ENCODE results near the gene SP3.

- TF ChIP-seq CTCF (conservative IDR thresholded peaks at IDR 0.05; ENCODE audit: low read depth in 2 of 2), result no peak
- no peak for TF ChIP-seq EZH2 (IDR thresholded peaks at IDR 0.05; ENCODE audit: low read depth, unreplicated experiment)
- TF ChIP-seq POLR2AphosphoS5 (IDR thresholded peaks at IDR 0.05; ENCODE audit: low read depth), result no peak
- no peak for TF ChIP-seq REST (IDR thresholded peaks at IDR 0.05; ENCODE audit: unreplicated experiment)
- TF ChIP-seq CREB1 (CRISPR knock-in tag; IDR thresholded peaks at IDR 0.05; ENCODE audit: low read depth), result no peak
- TF ChIP-seq ZNF462 (CRISPR knock-in tag; IDR thresholded peaks at IDR 0.05), result no peak
- no peak for TF ChIP-seq ZNF331 (CRISPR knock-in tag; IDR thresholded peaks at IDR 0.05; ENCODE audit: low read depth)
- no peak for TF ChIP-seq JUNB (IDR thresholded peaks at IDR 0.05; ENCODE audit: unreplicated experiment)
- no peak for TF ChIP-seq STAT1 (IDR thresholded peaks at IDR 0.05; ENCODE audit: unreplicated experiment)
- no peak for TF ChIP-seq EZH2phosphoT487 (IDR thresholded peaks at IDR 0.05; ENCODE audit: unreplicated experiment)
- TF ChIP-seq ZNF114 (CRISPR knock-in tag; IDR thresholded peaks at IDR 0.05), result no peak
- no peak for TF ChIP-seq ETS1 (IDR thresholded peaks at IDR 0.05)
Observed at GRCh38 chr2:173961346-173961705, 3.8 kb downstream of the SP3 start.

All from GM23338 (cell line).